A673 (cell line): ENCODE results near the gene CXCL3.

Experiments
- CTCF ChIP-seq: fragments of 300-800, 200-600 bp; sonication (generic); conservative IDR thresholded peaks from 2 replicates; pipeline ENCODE4 v1.5.1; 2017; ENCODE audit warnings: low read depth, mild to moderate bottlenecking, antibody characterized with exemption, low read length, moderate library complexity, mixed read lengths
- EZH2 ChIP-seq: fragments of 200-600 bp; sonication (generic); IDR thresholded peaks from 2 replicates; pipeline ENCODE4 v1.6.1; 2017; ENCODE audit warnings: borderline replicate concordance, low read depth, mild to moderate bottlenecking, mixed read lengths, antibody characterized with exemption, low read length; ENCODE audit not compliant: poor library complexity, severe bottlenecking

GRCh38 chr4:73988061-73988460 lies 50.4 kb downstream of the CXCL3 start, which contains the start of gene PPBP:
- TF ChIP-seq CTCF (no peak), EZH2 (no peak)
